HG03354 (cell line): ENCODE data around the gene TMEM191B.
"Not testable (repeated sequence)": the region's sequence is repeated elsewhere in the genome, so short reads cannot be mapped to it uniquely, and the experiment has no call there.

Experiments used
- ATAC-seq: cut with Tn5 transposase; IDR thresholded peaks from one replicate; pipeline ENCODE4 v1.9.1; 2021; ENCODE audit warnings: mild to moderate bottlenecking; ENCODE audit not compliant: unreplicated experiment, poor library complexity, severe bottlenecking

Gene TMEM191B

GRCh38 chr22:18554280-18555256 is 27.0 kb downstream of the TMEM191B start:
- ATAC-seq: not testable (repeated sequence)

- not testable (repeated sequence) for ATAC-seq
Measured at GRCh38 chr22:18558516-18558915, 30.9 kb downstream of the TMEM191B start.

- not testable (repeated sequence) for ATAC-seq
Measured at GRCh38 chr22:18558939-18559338, 31.3 kb downstream of the TMEM191B start.

GRCh38 chr22:18560099-18560974 is 32.7 kb downstream of the TMEM191B start:
- ATAC-seq: not testable (repeated sequence)

GRCh38 chr22:18570509-18571246 is 43.1 kb downstream of the TMEM191B start:
- ATAC-seq: not testable (repeated sequence)

- not testable (repeated sequence) for ATAC-seq
Measured at GRCh38 chr22:18573483-18574164, 46.0 kb downstream of the TMEM191B start.

- ATAC-seq: peak; percentile 41
Measured at GRCh38 chr22:18574555-18574954, 47.0 kb downstream of the TMEM191B start.

- not testable (repeated sequence) for ATAC-seq
Measured at GRCh38 chr22:18575686-18576085, 48.1 kb downstream of the TMEM191B start.

GRCh38 chr22:18577090-18577818 is 49.7 kb downstream of the TMEM191B start:
- ATAC-seq: peak; percentile 35

GRCh38 chr22:18577847-18578246 is 50.2 kb downstream of the TMEM191B start:
- ATAC-seq: peak; percentile 87
